Measurements from ENCODE around the gene MAN1B1. TPM values are rescaled to one million over a fixed set of nuclear protein-coding genes. Genes with fewer than 3 reads are reported as not detected.

The MAN1B1 gene
- total RNA-seq, 1 experiment from 2014 or later = 57.2 TPM

- Histone ChIP-seq H3K27ac (ENCODE audit: low read length) (no peak overlapping the region), H3K4me3 (ENCODE audit: low read depth in 2 of 2, low read length in 2 of 2) (no peak overlapping the region), H3K36me3 (ENCODE audit: control insufficient read depth, insufficient read depth, low read length) (no peaks in the 10 kb centered on the region), H3K4me1 (ENCODE audit: control insufficient read depth, insufficient read depth, low read length) (peaks cover 9% of the 10 kb centered on the region), H3K27me3 (ENCODE audit: control insufficient read depth, insufficient read depth, low read length) (no peaks in the 10 kb centered on the region), H3K9me3 (ENCODE audit: control insufficient read depth, insufficient read depth, low read depth, low read length) (no peaks in the 10 kb centered on the region)
- no peak for DNase-seq (ENCODE audit: low read depth, low spot score)
- no TSS peak for BruUV-seq (replicated peaks)
- ChIA-PET POLR2A (no interaction called here), CTCF (interaction anchor here (0.6 to 1.1 kb wide), 2 partner anchors 14 to 92 kb away, joined by 3 read pairs; no protein-coding TSS in a partner anchor)
- ATAC-seq = no peak
- in situ Hi-C loops (cut with HindIII; ENCODE audit: low pct_unique_long_range_greater_than_20kb, low sequenced_read_pairs) = no loop called here
- no peak for TF ChIP-seq REST (IDR thresholded peaks at IDR 0.05; ENCODE audit: insufficient read depth in 1 of 2, low read depth in 2 of 2, low read length in 1 of 2)
- no peak for TF ChIP-seq POLR2AphosphoS5 (IDR thresholded peaks at IDR 0.05; ENCODE audit: low read depth, low read length)
- intact Hi-C loops (cut with micrococcal nuclease; ENCODE audit: unreplicated experiment) = loop anchor here (10.0 kb wide), 1 partner anchor 95 kb away; the partner anchor contains the start of genes C8G and FBXW5
Observed at GRCh38 chr9:137039611-137040366, 47.0 kb upstream of the MAN1B1 start.

- DNase-seq (ENCODE audit: low read depth, low spot score) = no peak
- in situ Hi-C loops (cut with HindIII; ENCODE audit: low pct_unique_long_range_greater_than_20kb, low sequenced_read_pairs) (no loop called here), intact Hi-C loops (cut with micrococcal nuclease; ENCODE audit: unreplicated experiment) (no loop called here)
- Histone ChIP-seq H3K4me3 (ENCODE audit: low read depth in 2 of 2, low read length in 2 of 2) (no peak overlapping the region), H3K27me3 (ENCODE audit: control insufficient read depth, insufficient read depth, low read length) (no peaks in the 10 kb centered on the region), H3K4me1 (ENCODE audit: control insufficient read depth, insufficient read depth, low read length) (peaks cover 10% of the 10 kb centered on the region; the same call in 1 of the 2 replicates), H3K9me3 (ENCODE audit: control insufficient read depth, insufficient read depth, low read depth, low read length) (no peaks in the 10 kb centered on the region), H3K27ac (ENCODE audit: low read length) (no peak overlapping the region), H3K36me3 (ENCODE audit: control insufficient read depth, insufficient read depth, low read length) (no peaks in the 10 kb centered on the region)
- CTCF ChIA-PET = no interaction called here
- TF ChIP-seq CTCF (IDR thresholded peaks at IDR 0.05) = no peak
- TF ChIP-seq REST (IDR thresholded peaks at IDR 0.05; ENCODE audit: insufficient read depth in 1 of 2, low read depth in 2 of 2, low read length in 1 of 2) = no peak
- no peak for TF ChIP-seq TCF7L2 (IDR thresholded peaks at IDR 0.05; ENCODE audit: low read depth, low read length)
- no peak for TF ChIP-seq SIN3A (IDR thresholded peaks at IDR 0.05; ENCODE audit: borderline replicate concordance, insufficient read depth, low read depth, low read length)
- no peak for TF ChIP-seq POLR2AphosphoS5 (IDR thresholded peaks at IDR 0.05; ENCODE audit: low read depth, low read length)
- POLR2A ChIA-PET = no interaction called here
- no peak for ATAC-seq
- no TSS peak for BruUV-seq (replicated peaks)
Observed at GRCh38 chr9:137040568-137040967, 46.2 kb upstream of the MAN1B1 start.
